Mammary microvascular endothelial cell (primary cell): Measurements from ENCODE around the gene UGT2B28. TPM values are rescaled to one million over a fixed set of nuclear protein-coding genes. Genes with fewer than 3 reads are reported as not detected.

Source experiments
- total RNA-seq: library from RNA; depleted of rRNA; stranded (reverse); fragments of >200 nt; gene quantifications from 2 replicates; pipeline ENCODE4 v1.2.3, GENCODE V29; 2015

The UGT2B28 gene
- total RNA-seq = not detected in 2 replicates

DNA sequence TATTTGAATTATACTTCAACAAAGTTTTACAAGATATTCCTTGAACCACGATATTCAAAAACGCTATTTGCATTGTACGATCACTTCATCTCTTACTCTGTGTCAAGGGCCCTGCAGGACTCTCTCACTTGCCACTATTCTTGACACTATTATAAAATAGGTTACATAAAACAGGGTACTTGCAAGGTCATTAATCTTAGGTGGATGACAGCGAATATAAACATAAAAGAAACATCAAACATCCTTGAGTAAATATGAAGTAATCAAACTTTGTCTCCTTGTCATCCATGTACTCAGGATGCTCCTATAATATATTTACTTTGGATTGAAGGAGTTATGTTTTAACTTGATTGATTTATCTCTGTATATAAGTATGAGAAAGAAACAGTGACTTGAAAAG, at the start of gene UGT2B28:
UGT2B28 (plus strand) TSS at position 395 of the 400 bp plus-strand sequence. CDS start 26 bp downstream, outside the sequence.

Other genes starting within 250 kb of the UGT2B28 start
- not detected in 2 replicates for gene UGT2B7, start 184.0 kb upstream of the UGT2B28 start, total RNA-seq
- not detected in 2 replicates for gene UGT2B11, start 65.7 kb upstream of the UGT2B28 start, total RNA-seq
- not detected in 2 replicates for gene UGT2B4, start 215.4 kb downstream of the UGT2B28 start, total RNA-seq